ENCODE measurements around the gene BLTP3A.
"Not testable (repeated sequence)": the region's sequence is repeated elsewhere in the genome, so short reads cannot be mapped to it uniquely, and the experiment has no call there.

The BLTP3A gene

DNA sequence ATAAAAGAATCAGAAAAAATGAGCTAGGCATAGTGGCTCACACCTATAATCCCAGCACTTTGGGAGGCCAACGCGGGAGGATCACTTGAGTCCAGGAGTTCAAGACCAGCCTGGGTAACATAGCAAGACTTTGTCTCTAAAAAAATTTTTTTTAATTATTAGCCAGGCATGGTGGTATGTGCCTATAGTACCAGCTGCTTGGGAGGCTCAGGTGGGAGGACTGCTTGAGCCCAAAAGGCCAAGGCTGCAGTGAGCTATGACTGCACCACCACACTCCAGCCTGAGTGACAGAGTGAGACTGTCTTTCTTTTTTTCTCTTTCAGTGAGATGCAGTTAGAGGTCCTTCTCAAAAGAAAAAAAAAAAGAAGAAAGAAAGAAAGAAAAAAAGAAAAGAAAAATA is 43.1 kb upstream of the BLTP3A start:
- no peak for DNase-seq (ENCODE audit: low spot score)
- in situ Hi-C loops (cut with MboI; ENCODE audit: low sequenced_read_pairs, unreplicated experiment), result no loop called here
- TF ChIP-seq, protein P1, sequence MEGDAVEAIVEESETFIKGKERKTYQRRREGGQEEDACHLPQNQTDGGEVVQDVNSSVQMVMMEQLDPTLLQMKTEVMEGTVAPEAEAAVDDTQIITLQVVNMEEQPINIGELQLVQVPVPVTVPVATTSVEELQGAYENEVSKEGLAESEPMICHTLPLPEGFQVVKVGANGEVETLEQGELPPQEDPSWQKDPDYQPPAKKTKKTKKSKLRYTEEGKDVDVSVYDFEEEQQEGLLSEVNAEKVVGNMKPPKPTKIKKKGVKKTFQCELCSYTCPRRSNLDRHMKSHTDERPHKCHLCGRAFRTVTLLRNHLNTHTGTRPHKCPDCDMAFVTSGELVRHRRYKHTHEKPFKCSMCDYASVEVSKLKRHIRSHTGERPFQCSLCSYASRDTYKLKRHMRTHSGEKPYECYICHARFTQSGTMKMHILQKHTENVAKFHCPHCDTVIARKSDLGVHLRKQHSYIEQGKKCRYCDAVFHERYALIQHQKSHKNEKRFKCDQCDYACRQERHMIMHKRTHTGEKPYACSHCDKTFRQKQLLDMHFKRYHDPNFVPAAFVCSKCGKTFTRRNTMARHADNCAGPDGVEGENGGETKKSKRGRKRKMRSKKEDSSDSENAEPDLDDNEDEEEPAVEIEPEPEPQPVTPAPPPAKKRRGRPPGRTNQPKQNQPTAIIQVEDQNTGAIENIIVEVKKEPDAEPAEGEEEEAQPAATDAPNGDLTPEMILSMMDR (IDR thresholded peaks at IDR 0.05; ENCODE audit: borderline replicate concordance, control extremely low read depth, extremely low read depth, insufficient read depth, missing control alignments), result no peak

DNA sequence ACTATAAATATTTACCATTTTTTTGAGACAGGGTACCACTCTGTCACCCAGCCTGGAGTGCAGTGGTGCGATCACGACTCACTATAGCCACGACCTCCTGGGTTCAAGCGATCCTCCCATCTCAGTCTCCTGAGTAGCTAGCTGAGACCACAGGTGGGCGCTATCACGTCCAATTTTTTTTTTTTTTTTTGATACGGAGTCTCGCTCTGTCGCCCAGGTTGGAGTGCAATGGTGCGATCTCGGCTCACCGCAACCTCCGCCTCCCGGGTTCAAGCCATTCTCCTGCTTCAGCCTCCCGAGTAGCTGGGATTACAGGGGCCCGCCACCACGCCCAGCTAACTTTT is 35.4 kb upstream of the BLTP3A start:
- in situ Hi-C loops (cut with MboI; ENCODE audit: low sequenced_read_pairs, unreplicated experiment); DNase-seq (ENCODE audit: low spot score): not testable (repeated sequence)
- TF ChIP-seq, protein P1 (IDR thresholded peaks at IDR 0.05; ENCODE audit: borderline replicate concordance, control extremely low read depth, extremely low read depth, insufficient read depth, missing control alignments), result peak; percentile 20

DNA sequence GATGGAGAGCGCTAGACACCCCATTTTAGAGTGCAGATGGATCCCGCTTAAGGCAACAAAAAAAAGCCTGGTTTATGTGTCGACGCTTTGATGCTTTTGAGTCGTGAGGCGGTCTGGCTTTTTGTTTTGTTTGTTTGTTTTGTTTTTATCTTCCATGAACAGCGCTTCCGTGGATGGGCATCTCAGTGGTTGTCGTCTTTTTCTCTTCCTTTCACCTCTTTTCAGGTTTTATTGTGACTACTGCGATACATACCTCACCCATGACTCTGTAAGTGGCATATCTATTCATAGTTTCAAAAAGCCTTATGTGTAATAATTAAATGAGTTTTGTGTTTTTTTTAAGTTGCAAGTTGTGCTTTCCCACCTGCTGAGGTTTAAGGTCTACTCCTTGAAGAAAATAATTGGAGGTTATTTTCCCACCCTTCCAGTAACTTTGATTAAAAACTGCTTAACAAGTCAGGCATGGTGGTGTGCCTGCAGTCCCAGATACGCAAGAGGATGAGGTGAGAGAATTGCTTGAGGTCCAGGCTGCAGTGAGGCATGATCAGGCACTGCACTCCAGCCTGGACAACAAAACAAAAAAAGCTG is 34.1 kb upstream of the BLTP3A start:
- no peak for DNase-seq (ENCODE audit: low spot score)
- TF ChIP-seq, protein P1 (IDR thresholded peaks at IDR 0.05; ENCODE audit: borderline replicate concordance, control extremely low read depth, extremely low read depth, insufficient read depth, missing control alignments), result no peak
- in situ Hi-C loops (cut with MboI; ENCODE audit: low sequenced_read_pairs, unreplicated experiment), result no loop called here

DNA sequence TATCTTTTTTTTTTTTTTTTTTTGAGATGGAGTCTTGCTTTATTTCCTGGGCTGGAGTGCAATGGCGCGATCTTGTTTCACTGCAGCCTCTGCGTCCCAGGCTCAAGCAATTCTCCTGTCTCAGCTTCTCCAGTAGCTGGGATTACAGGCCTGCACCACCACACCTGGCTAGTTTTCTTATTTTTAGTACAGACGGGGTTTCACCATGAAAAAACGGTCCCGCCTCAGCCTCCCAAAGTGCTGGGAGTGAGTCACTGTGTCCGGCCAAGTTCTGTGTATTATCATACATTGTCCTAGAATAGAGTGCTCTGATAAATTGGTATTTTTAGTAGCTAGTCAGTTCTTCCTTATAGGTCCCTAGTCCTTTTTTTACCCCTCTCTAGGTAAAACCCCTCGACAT is 31.8 kb upstream of the BLTP3A start:
- TF ChIP-seq, protein P1 (IDR thresholded peaks at IDR 0.05; ENCODE audit: borderline replicate concordance, control extremely low read depth, extremely low read depth, insufficient read depth, missing control alignments), result no peak

DNA sequence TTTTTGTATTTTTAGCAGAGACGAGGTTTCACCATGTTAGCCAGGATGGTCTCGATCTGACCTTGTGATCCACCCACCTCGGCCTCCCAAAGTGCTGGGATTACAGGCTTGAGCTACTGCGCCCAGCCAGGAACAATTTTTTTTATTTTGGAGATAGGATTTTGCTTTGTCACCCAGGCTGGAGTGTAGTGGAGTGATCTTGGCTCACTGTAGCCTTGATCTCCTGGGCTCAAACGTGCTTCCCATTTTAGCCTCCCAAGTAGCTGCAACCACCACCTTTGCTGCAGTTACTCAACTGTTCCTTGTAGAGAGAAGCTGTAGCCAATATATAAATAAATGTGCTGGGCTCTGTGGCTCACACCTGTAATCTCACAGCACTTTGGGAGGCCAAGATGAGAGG is 30.2 kb upstream of the BLTP3A start:
- DNase-seq (ENCODE audit: low spot score), result not testable (repeated sequence)

More for the DNA sequence above, 31.8 kb upstream of the BLTP3A start:
- in situ Hi-C loops (cut with MboI; ENCODE audit: low sequenced_read_pairs, unreplicated experiment), result no loop called here
- no peak for DNase-seq (ENCODE audit: low spot score)

DNA sequence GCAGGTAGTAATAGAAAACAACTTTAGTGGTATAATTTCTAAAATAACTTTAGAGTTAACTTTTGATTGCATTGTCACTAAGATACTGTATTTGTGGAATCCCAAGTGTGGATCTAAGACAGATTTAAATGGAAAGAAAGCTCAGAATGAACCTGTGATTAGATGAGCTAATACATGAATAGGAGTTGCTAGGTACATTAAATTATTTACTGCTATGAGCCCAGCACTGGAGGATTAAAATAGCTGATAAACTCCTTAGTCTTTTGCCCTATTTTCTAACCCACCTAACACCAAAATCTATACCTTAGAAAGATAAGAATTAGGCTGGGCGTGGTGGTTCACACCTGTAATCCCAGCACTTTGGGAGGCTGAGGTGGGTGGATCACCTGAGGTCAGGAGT is 23.7 kb upstream of the BLTP3A start:
- in situ Hi-C loops (cut with MboI; ENCODE audit: low sequenced_read_pairs, unreplicated experiment), result no loop called here
- TF ChIP-seq, protein P1 (IDR thresholded peaks at IDR 0.05; ENCODE audit: borderline replicate concordance, control extremely low read depth, extremely low read depth, insufficient read depth, missing control alignments), result no peak
- no peak for DNase-seq (ENCODE audit: low spot score)

More for the DNA sequence above, 30.2 kb upstream of the BLTP3A start:
- in situ Hi-C loops (cut with MboI; ENCODE audit: low sequenced_read_pairs, unreplicated experiment), result not testable (repeated sequence)

DNA sequence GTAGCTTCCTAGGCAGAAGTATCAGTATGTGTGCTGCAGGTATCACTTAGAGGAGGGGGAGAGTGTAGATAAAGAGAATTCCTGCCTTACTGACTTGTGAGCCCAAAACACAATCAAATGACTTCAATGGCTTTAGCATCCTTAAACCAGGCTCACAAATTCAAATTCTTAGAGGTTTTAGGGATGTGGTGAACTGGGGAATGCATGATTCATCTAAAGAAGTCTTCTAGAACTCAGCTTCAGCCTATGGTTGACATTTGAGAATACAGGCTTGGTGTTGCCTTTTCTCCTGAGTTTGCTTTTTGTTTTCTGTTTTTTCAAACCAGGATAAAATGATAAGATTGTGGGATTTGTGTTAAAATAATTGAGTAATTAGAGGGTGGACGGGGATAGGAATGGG is 20.2 kb upstream of the BLTP3A start:
- TF ChIP-seq, protein P1 (IDR thresholded peaks at IDR 0.05; ENCODE audit: borderline replicate concordance, control extremely low read depth, extremely low read depth, insufficient read depth, missing control alignments), result no peak
- in situ Hi-C loops (cut with MboI; ENCODE audit: low sequenced_read_pairs, unreplicated experiment), result no loop called here
- no peak for DNase-seq (ENCODE audit: low spot score)
